CD8-positive, alpha-beta memory T cell (primary cell): ENCODE results near the gene INHBB. TPM values are rescaled to one million over a fixed set of nuclear protein-coding genes. Genes with fewer than 3 reads are reported as not detected.
A peak's percentile ranks its signal among the peaks of the same experiment; 100 is the strongest.

ENCODE experiments used
- CTCF ChIA-PET: fragments of 350-600 bp; sonication (Branson Sonifier 250); formaldehyde crosslinking; loops from one replicate; lab custom pipeline; 2021; ENCODE audit warnings: antibody characterized with exemption; lab: Charles Lee
- POLR2A ChIA-PET: fragments of 350-600 bp; sonication (Branson Sonifier 250); formaldehyde crosslinking; loops from one replicate; lab custom pipeline; 2021; ENCODE audit warnings: antibody characterized with exemption; lab: Charles Lee
- DNase-seq, 5 donors: peaks; one replicate each; pipeline versions ENCODE4 v3.0.0 to v3.0.0-alpha.2; 2020 to 2022; ENCODE audit warnings: mixed read lengths in 1 of 5
- H3K27ac ChIP-seq: one replicate; pipeline ENCODE4 v1.7.0; 2013; ENCODE audit warnings: low read depth, mild to moderate bottlenecking, low read length, moderate library complexity
- H3K27me3 ChIP-seq: 2 replicates; pipeline ENCODE4 v1.7.0; 2013; ENCODE audit warnings: low read length, mild to moderate bottlenecking; ENCODE audit not compliant: insufficient read depth, poor library complexity, severe bottlenecking
- H3K36me3 ChIP-seq: 2 replicates; pipeline ENCODE4 v1.7.0; 2013; ENCODE audit warnings: mild to moderate bottlenecking, low read length, moderate library complexity; ENCODE audit not compliant: insufficient read depth
- H3K4me1 ChIP-seq: 2 replicates; pipeline ENCODE4 v1.7.0; 2013; ENCODE audit warnings: mild to moderate bottlenecking, low read length, moderate library complexity; ENCODE audit not compliant: insufficient read depth
- H3K4me3 ChIP-seq: 2 replicates; pipeline ENCODE4 v1.7.0; 2013; ENCODE audit warnings: mild to moderate bottlenecking, low read length
- H3K9me3 ChIP-seq: 2 replicates; pipeline ENCODE4 v1.7.0; 2013; ENCODE audit warnings: mild to moderate bottlenecking, low read length
- H3K27ac Mint-ChIP-seq, 8 donors: one replicate each; pipeline ENCODE4 v1.8.0; 2020 to 2021; ENCODE audit warnings: mixed read lengths in 8 of 8, mild to moderate bottlenecking in 6 of 8, inconsistent platforms in 3 of 8, moderate library complexity in 3 of 8
- H3K27me3 Mint-ChIP-seq, 2 donors: one replicate each; pipeline ENCODE4 v1.8.0; 2020 to 2021; ENCODE audit warnings: mixed read lengths in 2 of 2, mild to moderate bottlenecking in 1 of 2, moderate library complexity in 1 of 2
- H3K36me3 Mint-ChIP-seq, 3 donors: one replicate each; pipeline ENCODE4 v1.8.0; 2020 to 2021; ENCODE audit warnings: mixed read lengths in 3 of 3, inconsistent platforms in 1 of 3, mild to moderate bottlenecking in 1 of 3
- H3K4me1 Mint-ChIP-seq, 3 donors: one replicate each; pipeline ENCODE4 v1.8.0; 2020 to 2021; ENCODE audit warnings: mixed read lengths in 3 of 3, inconsistent platforms in 1 of 3, mild to moderate bottlenecking in 1 of 3
- H3K4me3 Mint-ChIP-seq, 7 donors: one replicate each; pipeline ENCODE4 v1.8.0; 2020 to 2021; ENCODE audit warnings: mixed read lengths in 7 of 7, mild to moderate bottlenecking in 6 of 7, moderate library complexity in 4 of 7, inconsistent platforms in 2 of 7
- H3K9me3 Mint-ChIP-seq, 5 donors: one replicate each; pipeline ENCODE4 v1.8.0; 2020 to 2022; ENCODE audit warnings: mixed read lengths in 5 of 5, mild to moderate bottlenecking in 3 of 5, moderate library complexity in 2 of 5, inconsistent platforms in 1 of 5
- polyA plus RNA-seq: library from polyadenylated mRNA; unstranded; fragments of 300-500 nt; fragmentation: Illumina TruSeq; gene quantifications from one replicate; pipeline ENCODE4 v1.2.3, GENCODE V29; 2021
- total RNA-seq, 2 experiments: library from RNA; stranded (reverse); gene quantifications; one replicate each; pipeline ENCODE4 v1.2.3, GENCODE V29; 2021

INHBB gene
- total and polyA plus RNA-seq, 3 experiments from 2014 or later = not detected

- no peak overlapping the region for H3K4me3 ChIP-seq
- H3K27me3 ChIP-seq = no peaks in the 10 kb centered on the region
- H3K27ac ChIP-seq = no peak overlapping the region
- ChIA-PET CTCF (no interaction called here), POLR2A (no interaction called here)
- no peaks in the 10 kb centered on the region for H3K4me1 ChIP-seq
- no peaks in the 10 kb centered on the region for H3K4me1 Mint-ChIP-seq
- no peaks in the 10 kb centered on the region for H3K36me3 ChIP-seq
- no peaks in the 10 kb centered on the region for H3K36me3 Mint-ChIP-seq
- DNase-seq = no peak
- no peaks in the 10 kb centered on the region for H3K9me3 Mint-ChIP-seq
- H3K4me3 Mint-ChIP-seq = no peak overlapping the region
- no peaks in the 10 kb centered on the region for H3K9me3 ChIP-seq
- peak overlapping the region in 1 of 8 donors; percentile 33 for H3K27ac Mint-ChIP-seq
- H3K27me3 Mint-ChIP-seq = peaks cover 9 to 26% of the 10 kb centered on the region in 2 donors
These were observed 9.2 kb downstream of the INHBB start for GRCh38 chr2:120354935-120355779.

DNA sequence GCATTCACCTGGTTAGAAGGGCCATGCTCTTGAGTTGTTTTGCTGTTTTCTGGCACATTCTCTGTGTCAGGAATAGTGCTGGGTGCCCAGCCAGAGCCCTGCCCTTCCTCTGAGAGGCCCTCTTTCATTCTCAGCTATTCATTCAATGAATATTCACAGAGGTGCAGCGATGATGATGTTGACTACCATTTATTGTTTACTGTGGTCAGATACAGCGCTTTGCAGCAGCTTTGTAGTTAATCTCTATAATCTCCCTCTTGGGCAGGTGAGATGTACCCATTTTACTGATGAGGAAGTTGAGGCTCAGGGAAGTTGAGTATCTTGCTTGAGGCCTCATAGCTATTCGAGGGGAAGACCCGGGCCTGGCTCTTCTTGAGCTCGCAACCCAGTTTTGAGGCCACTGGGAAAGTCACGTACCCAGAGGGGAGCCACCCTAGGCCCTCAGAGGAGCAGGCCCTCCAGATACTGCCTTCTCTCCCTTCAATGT, 9.9 kb downstream of the INHBB start:
- POLR2A ChIA-PET = no interaction called here
- Mint-ChIP-seq H3K27ac (no peak overlapping the region), H3K36me3 (no peaks in the 10 kb centered on the region)

GRCh38 chr2:120357768-120358167, 11.8 kb downstream of the INHBB start:
- H3K4me3 Mint-ChIP-seq = no peak overlapping the region
- H3K36me3 ChIP-seq = no peaks in the 10 kb centered on the region
- peaks cover 6 to 11% of the 10 kb centered on the region in 2 donors for H3K27me3 Mint-ChIP-seq
- no peaks in the 10 kb centered on the region for H3K4me1 ChIP-seq
- no peaks in the 10 kb centered on the region for H3K9me3 Mint-ChIP-seq
- H3K9me3 ChIP-seq = no peaks in the 10 kb centered on the region
- ChIA-PET POLR2A (no interaction called here), CTCF (no interaction called here)
- H3K27ac Mint-ChIP-seq = no peak overlapping the region
- H3K27ac ChIP-seq = no peak overlapping the region
- no peak overlapping the region for H3K4me3 ChIP-seq
- H3K4me1 Mint-ChIP-seq = no peaks in the 10 kb centered on the region
- H3K36me3 Mint-ChIP-seq = no peaks in the 10 kb centered on the region
- H3K27me3 ChIP-seq = no peaks in the 10 kb centered on the region
- DNase-seq = no peak

More for the DNA sequence above, 9.9 kb downstream of the INHBB start:
- no peak for DNase-seq
- Histone ChIP-seq H3K27me3 (no peaks in the 10 kb centered on the region), H3K27ac (no peak overlapping the region), H3K9me3 (no peaks in the 10 kb centered on the region), H3K4me3 (no peak overlapping the region), H3K36me3 (no peaks in the 10 kb centered on the region), H3K4me1 (no peaks in the 10 kb centered on the region)
- no peaks in the 10 kb centered on the region for H3K4me1 Mint-ChIP-seq
- CTCF ChIA-PET = interaction anchor here (0.6 kb wide), 1 partner anchor 8 kb away, joined by 3 read pairs; no protein-coding TSS in a partner anchor
- H3K27me3 Mint-ChIP-seq = peaks cover 7 to 20% of the 10 kb centered on the region in 2 donors
- no peak overlapping the region for H3K4me3 Mint-ChIP-seq
- H3K9me3 Mint-ChIP-seq = no peaks in the 10 kb centered on the region

GRCh38 chr2:120358734-120359465, 13.0 kb downstream of the INHBB start:
- POLR2A ChIA-PET = no interaction called here
- H3K27ac ChIP-seq = no peak overlapping the region
- CTCF ChIA-PET = no interaction called here

GRCh38 chr2:120360307-120360855, 14.4 kb downstream of the INHBB start:
- H3K4me3 Mint-ChIP-seq = no peak overlapping the region

More at GRCh38 chr2:120358734-120359465, 13.0 kb downstream of the INHBB start:
- Histone ChIP-seq H3K27me3 (no peaks in the 10 kb centered on the region), H3K4me1 (no peaks in the 10 kb centered on the region), H3K36me3 (no peaks in the 10 kb centered on the region), H3K9me3 (no peaks in the 10 kb centered on the region), H3K4me3 (no peak overlapping the region)
- no peak overlapping the region for H3K27ac Mint-ChIP-seq
- peaks cover 6 to 8% of the 10 kb centered on the region in 2 donors for H3K27me3 Mint-ChIP-seq
- no peak overlapping the region for H3K4me3 Mint-ChIP-seq
- no peaks in the 10 kb centered on the region for H3K9me3 Mint-ChIP-seq
- H3K36me3 Mint-ChIP-seq = no peaks in the 10 kb centered on the region
- H3K4me1 Mint-ChIP-seq = no peaks in the 10 kb centered on the region
- no peak for DNase-seq

GRCh38 chr2:120362926-120363325, 17.0 kb downstream of the INHBB start:
- Mint-ChIP-seq H3K4me1 (no peaks in the 10 kb centered on the region), H3K27me3 (peaks cover 7 to 16% of the 10 kb centered on the region in 2 donors), H3K27ac (no peak overlapping the region), H3K9me3 (no peaks in the 10 kb centered on the region), H3K4me3 (no peak overlapping the region), H3K36me3 (no peaks in the 10 kb centered on the region)
- POLR2A ChIA-PET = no interaction called here
- H3K9me3 ChIP-seq = no peaks in the 10 kb centered on the region
- no peaks in the 10 kb centered on the region for H3K36me3 ChIP-seq
- CTCF ChIA-PET = no interaction called here
- no peak for DNase-seq
- no peaks in the 10 kb centered on the region for H3K27me3 ChIP-seq
- no peaks in the 10 kb centered on the region for H3K4me1 ChIP-seq
- no peak overlapping the region for H3K27ac ChIP-seq
- H3K4me3 ChIP-seq = no peak overlapping the region

More at GRCh38 chr2:120360307-120360855, 14.4 kb downstream of the INHBB start:
- no peak overlapping the region for H3K4me3 ChIP-seq
- H3K4me1 Mint-ChIP-seq = no peaks in the 10 kb centered on the region
- no peaks in the 10 kb centered on the region for H3K27me3 ChIP-seq
- H3K9me3 ChIP-seq = no peaks in the 10 kb centered on the region
- H3K36me3 Mint-ChIP-seq = no peaks in the 10 kb centered on the region
- no peak for DNase-seq
- no peak overlapping the region for H3K27ac Mint-ChIP-seq
- no peaks in the 10 kb centered on the region for H3K4me1 ChIP-seq
- no peaks in the 10 kb centered on the region for H3K36me3 ChIP-seq
- POLR2A ChIA-PET = no interaction called here
- peaks cover 5 to 8% of the 10 kb centered on the region in 2 donors for H3K27me3 Mint-ChIP-seq
- H3K9me3 Mint-ChIP-seq = no peaks in the 10 kb centered on the region
- CTCF ChIA-PET = no interaction called here
- H3K27ac ChIP-seq = no peak overlapping the region

DNA sequence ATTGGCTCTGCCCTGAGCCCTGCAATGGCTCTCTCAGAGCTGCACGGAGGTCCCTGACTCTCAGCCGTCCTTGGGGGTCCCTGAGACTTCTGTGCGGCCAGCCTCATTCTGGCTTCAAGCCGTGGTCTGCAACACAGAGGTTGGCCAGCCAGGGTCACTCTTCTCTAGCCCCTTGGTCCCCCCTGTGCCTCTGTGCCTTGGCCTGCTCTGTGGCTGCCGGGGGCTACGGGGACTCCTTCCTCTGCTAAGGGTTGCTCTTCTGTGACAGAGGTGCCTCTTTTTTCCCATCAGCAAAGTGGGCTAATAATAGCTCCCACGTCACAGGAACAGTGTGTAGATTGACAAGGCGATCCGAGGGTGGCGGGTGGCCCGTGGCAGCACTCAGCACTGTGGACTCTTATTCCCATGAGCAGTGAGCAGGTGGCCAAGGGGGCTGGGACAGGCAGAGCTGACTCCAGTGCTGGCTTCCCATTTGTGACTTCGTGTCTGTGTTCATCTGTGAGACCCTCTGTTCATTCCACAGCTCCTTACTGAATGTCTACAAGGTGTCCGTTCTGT, 19.4 kb downstream of the INHBB start:
- no peak overlapping the region for H3K27ac Mint-ChIP-seq
- H3K27ac ChIP-seq = no peak overlapping the region
- no peaks in the 10 kb centered on the region for H3K36me3 ChIP-seq
- no peaks in the 10 kb centered on the region for H3K36me3 Mint-ChIP-seq
- ChIA-PET POLR2A (no interaction called here), CTCF (no interaction called here)
- H3K4me1 ChIP-seq = no peaks in the 10 kb centered on the region
- H3K27me3 Mint-ChIP-seq = peaks cover 2 to 10% of the 10 kb centered on the region in 2 donors
- no peak overlapping the region for H3K4me3 ChIP-seq
- no peaks in the 10 kb centered on the region for H3K27me3 ChIP-seq
- H3K9me3 Mint-ChIP-seq = no peaks in the 10 kb centered on the region
- no peak overlapping the region for H3K4me3 Mint-ChIP-seq
- no peaks in the 10 kb centered on the region for H3K4me1 Mint-ChIP-seq
- no peaks in the 10 kb centered on the region for H3K9me3 ChIP-seq
- no peak for DNase-seq
